Right atrium auricular region (tissue), 2 donors: ENCODE results near the gene CEP63. TPM values are rescaled to one million over a fixed set of nuclear protein-coding genes. Genes with fewer than 3 reads are reported as not detected.

Source experiments
- DNase-seq: peaks from one replicate; pipeline ENCODE4 v3.0.0-alpha.2; 2019; ENCODE audit warnings: low spot score
- H3K27ac ChIP-seq, 2 donors: fragments of 200-600 bp; sonication (generic); 1 replicate in 1 of 2; 2 replicates in 1 of 2; pipeline ENCODE4 v1.5.1; 2016 to 2019
- H3K27me3 ChIP-seq, 2 donors: fragments of 200-600 bp; sonication (generic); one replicate each; pipeline versions ENCODE4 v1.5.1 to v1.6.0; 2017 to 2019
- H3K36me3 ChIP-seq: fragments of 200-600 bp; sonication (generic); one replicate; pipeline ENCODE4 v1.5.1; 2016
- H3K4me1 ChIP-seq, 2 donors: fragments of 200-600 bp; sonication (generic); one replicate each; pipeline versions ENCODE4 v1.5.1 to v1.6.0; 2017 to 2019
- H3K4me3 ChIP-seq, 2 donors: fragments of 200-600 bp; sonication (generic); 1 replicate in 1 of 2; 2 replicates in 1 of 2; pipeline ENCODE4 v1.5.1; 2017 to 2019; ENCODE audit warnings: mild to moderate bottlenecking in 1 of 2, moderate library complexity in 1 of 2
- H3K9me3 ChIP-seq, 2 donors: fragments of 200-600 bp; sonication (generic); one replicate each; pipeline ENCODE4 v1.5.1; 2019
- total RNA-seq, 2 donors: library from RNA; depleted of rRNA; stranded (reverse); fragments of >200 nt; gene quantifications; one replicate each; pipeline ENCODE4 v1.1.0, GENCODE V29; 2016
- TF ChIP-seq, protein P1 (sequence below), 2 donors: fragments of 200-600 bp; sonication (generic); IDR thresholded peaks; one replicate each; pipeline ENCODE4 v1.5.1; 2019; ENCODE audit warnings: antibody characterized with exemption in 2 of 2

Gene CEP63
- total RNA-seq, 2 donors from 2014 or later: 16.1 to 27.8 TPM

DNA sequence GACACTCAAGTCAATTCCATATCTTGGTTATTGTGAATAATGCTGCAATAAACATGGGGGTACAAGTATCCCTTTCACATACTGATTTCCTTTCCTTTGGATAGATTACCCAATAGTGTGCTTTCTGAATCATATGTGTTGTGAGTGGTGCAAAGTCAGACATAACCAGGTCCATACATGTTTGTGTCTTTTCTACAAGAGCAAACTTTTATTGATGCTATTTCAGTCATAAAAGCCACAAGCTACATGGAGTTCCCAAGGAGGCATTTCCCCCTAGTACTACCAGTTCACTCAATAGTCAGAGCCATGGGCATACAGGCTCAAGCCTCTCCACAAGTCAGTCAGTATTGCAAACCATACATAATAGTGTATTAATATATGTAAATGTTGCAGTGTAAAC is 10.1 kb downstream of the CEP63 start:
- TF ChIP-seq, protein P1, sequence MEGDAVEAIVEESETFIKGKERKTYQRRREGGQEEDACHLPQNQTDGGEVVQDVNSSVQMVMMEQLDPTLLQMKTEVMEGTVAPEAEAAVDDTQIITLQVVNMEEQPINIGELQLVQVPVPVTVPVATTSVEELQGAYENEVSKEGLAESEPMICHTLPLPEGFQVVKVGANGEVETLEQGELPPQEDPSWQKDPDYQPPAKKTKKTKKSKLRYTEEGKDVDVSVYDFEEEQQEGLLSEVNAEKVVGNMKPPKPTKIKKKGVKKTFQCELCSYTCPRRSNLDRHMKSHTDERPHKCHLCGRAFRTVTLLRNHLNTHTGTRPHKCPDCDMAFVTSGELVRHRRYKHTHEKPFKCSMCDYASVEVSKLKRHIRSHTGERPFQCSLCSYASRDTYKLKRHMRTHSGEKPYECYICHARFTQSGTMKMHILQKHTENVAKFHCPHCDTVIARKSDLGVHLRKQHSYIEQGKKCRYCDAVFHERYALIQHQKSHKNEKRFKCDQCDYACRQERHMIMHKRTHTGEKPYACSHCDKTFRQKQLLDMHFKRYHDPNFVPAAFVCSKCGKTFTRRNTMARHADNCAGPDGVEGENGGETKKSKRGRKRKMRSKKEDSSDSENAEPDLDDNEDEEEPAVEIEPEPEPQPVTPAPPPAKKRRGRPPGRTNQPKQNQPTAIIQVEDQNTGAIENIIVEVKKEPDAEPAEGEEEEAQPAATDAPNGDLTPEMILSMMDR (IDR thresholded peaks at IDR 0.05): no peak
- H3K27me3 ChIP-seq: no peaks in the 10 kb centered on the region
- no peaks in the 10 kb centered on the region for H3K36me3 ChIP-seq
- no peaks in the 10 kb centered on the region for H3K9me3 ChIP-seq
- no peak overlapping the region for H3K27ac ChIP-seq
- no peak for DNase-seq
- no peaks in the 10 kb centered on the region for H3K4me1 ChIP-seq
- no peak overlapping the region for H3K4me3 ChIP-seq

DNA sequence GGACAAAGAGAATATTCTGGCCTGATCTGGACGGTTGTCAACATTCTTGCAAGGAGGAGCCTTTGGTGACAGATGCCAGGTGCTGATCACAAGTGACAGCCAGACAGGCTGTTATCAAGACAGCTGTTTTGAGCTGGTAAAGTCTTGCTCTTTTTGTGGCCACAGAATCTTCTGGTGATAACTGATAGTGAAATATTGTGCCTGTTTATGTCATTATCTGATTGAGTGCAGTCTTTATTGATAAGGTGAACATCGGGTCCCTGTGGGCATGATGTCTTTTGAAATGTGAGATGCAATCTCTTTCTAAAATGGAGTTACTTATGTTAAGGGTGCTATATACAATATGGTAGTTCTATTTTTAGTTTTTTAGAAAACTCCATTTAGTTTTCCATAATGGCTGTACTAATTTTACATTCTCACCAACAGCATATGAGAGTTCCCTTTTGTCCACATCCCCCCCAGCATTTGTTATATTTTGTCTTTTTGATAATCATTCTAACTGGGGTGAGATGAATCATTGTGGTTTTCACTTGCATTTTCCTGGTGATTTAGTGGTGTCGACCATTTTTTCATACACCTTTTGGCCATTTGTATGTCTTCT is 10.7 kb downstream of the CEP63 start:
- H3K4me1 ChIP-seq: no peaks in the 10 kb centered on the region
- DNase-seq: no peak
- no peak overlapping the region for H3K27ac ChIP-seq
- H3K36me3 ChIP-seq: no peaks in the 10 kb centered on the region
- no peaks in the 10 kb centered on the region for H3K9me3 ChIP-seq
- H3K27me3 ChIP-seq: no peaks in the 10 kb centered on the region
- TF ChIP-seq, protein P1 (IDR thresholded peaks at IDR 0.05): no peak
- H3K4me3 ChIP-seq: no peak overlapping the region

DNA sequence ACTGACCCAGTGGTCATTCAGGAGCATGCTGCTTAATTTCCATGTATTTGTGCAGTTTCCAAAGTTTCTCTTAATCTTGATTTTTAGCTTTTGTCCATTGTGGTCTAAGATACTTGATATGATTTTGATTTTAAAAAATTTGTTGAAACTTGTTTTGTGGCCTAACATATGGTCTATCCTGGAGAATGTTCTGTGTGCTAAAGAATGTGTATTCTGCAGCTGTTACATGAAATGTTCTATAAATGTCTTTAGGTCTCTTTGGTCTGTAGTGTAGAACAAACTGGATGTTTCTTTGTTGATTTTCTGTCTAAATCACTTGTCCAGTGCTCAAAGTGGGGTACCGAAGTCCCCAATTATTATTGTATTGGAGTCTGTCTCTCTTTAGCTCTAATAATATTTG is 17.4 kb downstream of the CEP63 start:
- no peak for DNase-seq
- TF ChIP-seq, protein P1 (IDR thresholded peaks at IDR 0.05): no peak
- H3K4me1 ChIP-seq: no peaks in the 10 kb centered on the region
- H3K4me3 ChIP-seq: no peak overlapping the region
- H3K27ac ChIP-seq: no peak overlapping the region
- no peaks in the 10 kb centered on the region for H3K36me3 ChIP-seq
- no peaks in the 10 kb centered on the region for H3K27me3 ChIP-seq
- H3K9me3 ChIP-seq: peaks cover 0 to 10% of the 10 kb centered on the region in 2 donors

DNA sequence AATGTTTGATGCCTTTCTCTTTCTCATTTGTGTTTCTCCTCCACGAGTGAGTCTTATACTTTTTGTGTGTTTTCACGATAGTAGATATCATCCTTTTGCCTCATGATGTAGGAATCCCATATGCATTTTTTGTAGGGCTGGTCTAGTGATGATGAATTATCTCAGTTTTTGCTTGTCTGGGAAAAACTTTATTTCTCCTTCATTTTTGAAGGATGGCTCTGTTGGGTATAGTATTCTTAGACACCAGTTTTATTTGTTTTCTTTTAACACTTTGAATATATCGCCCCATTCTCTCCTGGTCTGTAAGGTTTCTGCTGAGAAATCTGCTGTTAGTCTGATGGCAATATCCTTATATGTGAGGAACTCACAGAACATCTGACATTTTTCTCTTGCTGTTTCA is 18.3 kb downstream of the CEP63 start:
- Histone ChIP-seq H3K27ac (no peak overlapping the region), H3K27me3 (no peaks in the 10 kb centered on the region), H3K9me3 (peaks cover 0 to 10% of the 10 kb centered on the region in 2 donors), H3K4me1 (no peaks in the 10 kb centered on the region), H3K36me3 (no peaks in the 10 kb centered on the region), H3K4me3 (no peak overlapping the region)
- TF ChIP-seq, protein P1 (IDR thresholded peaks at IDR 0.05): no peak
- DNase-seq: no peak

DNA sequence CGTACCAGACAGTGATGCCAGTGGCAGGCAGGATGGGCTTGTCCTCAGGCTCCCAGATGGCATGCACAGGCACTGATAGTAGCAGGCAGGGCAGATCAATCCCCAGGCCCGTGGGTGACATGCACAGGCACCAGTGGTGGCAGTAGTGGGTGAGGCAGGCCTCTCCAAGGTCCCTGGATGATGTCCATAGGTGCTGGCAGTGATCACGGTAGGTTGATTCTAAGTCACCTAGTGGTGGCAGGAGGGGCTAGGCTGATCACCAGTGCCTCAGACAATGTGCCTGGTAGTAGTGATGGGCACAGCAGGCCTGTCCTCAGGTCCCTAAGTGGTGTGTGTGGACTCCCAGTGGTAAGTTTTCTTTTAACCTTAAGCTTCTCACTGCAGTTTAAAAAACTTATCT is 19.6 kb downstream of the CEP63 start:
- Histone ChIP-seq H3K27me3 (no peaks in the 10 kb centered on the region), H3K9me3 (peaks cover 0 to 10% of the 10 kb centered on the region in 2 donors), H3K27ac (no peak overlapping the region), H3K4me1 (no peaks in the 10 kb centered on the region), H3K36me3 (no peaks in the 10 kb centered on the region), H3K4me3 (no peak overlapping the region)
- no peak for DNase-seq
- TF ChIP-seq, protein P1 (IDR thresholded peaks at IDR 0.05): no peak

DNA sequence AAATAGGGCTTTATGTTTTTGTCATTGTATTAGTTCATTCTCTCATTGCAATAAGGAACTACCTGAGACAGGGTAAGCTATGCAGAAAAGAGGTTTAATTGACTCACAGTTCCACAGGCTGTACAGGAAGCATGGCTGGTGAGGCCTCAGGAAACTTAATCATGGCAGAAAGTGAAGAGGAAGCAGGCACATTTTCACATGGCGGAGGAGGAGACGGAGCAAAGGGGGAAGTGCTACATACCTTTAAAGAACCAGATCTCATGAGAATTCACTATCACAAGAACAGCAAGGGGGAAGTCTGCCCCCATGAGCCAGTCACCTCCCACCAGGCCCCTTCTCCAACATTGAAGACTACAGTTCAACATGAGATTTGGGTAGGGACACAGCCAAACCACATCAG is 25.6 kb downstream of the CEP63 start:
- Histone ChIP-seq H3K27me3 (no peaks in the 10 kb centered on the region), H3K4me1 (no peaks in the 10 kb centered on the region), H3K4me3 (no peak overlapping the region), H3K9me3 (no peaks in the 10 kb centered on the region), H3K36me3 (no peaks in the 10 kb centered on the region), H3K27ac (no peak overlapping the region)
- TF ChIP-seq, protein P1 (IDR thresholded peaks at IDR 0.05): no peak
- DNase-seq: no peak
